GM19193 (cell line): ENCODE results near the gene ECD.

Experiments used
- POLR2A ChIP-seq: IDR thresholded peaks from 4 replicates; pipeline ENCODE4 v1.6.1; 2011; ENCODE audit not compliant: insufficient read depth, insufficient read length; ENCODE audit errors: extremely low read depth

Gene ECD

DNA sequence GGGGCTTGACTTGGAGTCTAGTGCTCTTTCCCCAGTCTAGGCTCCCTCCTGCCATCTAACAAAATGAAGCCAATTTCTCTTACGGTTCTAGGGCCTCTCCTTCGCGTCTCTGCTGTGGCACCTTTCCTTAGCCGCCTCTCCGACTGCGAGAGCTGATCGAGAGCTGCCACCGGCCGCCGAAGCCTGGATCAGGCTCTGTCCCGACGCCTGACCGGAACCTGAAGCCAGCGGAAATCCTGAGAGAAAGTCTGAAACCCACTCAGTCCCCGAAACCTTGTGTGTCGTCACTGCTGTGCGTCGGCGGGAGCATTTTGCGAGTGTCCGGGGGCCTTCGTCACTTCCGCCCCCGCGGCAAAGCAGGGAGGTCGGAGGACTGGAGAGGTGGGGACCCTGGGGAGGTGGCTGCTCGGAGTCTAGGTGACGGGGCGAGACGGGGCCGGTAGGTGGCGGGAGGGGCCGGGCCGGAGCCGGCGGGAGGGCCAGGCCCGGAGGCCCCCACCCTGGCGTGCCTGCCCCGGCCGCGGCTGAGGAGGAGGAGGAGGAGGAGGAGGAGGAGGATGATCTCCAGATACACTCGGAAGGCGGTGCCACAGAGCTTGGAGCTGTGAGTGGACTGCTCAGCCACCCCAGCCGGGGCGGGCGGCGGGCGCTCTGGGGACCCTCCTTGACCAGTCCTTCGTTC lies at the start of gene ECD, which contains the start of gene FAM149B1:
Gene ECD (minus strand): TSS at position 226 of the 682 bp plus-strand sequence. CDS start 4,071 bp downstream, outside the sequence.
Gene FAM149B1 (plus strand): TSS at position 337 of the 682 bp plus-strand sequence. CDS start 221 bp downstream, at position 558.
- TF ChIP-seq POLR2A, result peak; percentile 95

DNA sequence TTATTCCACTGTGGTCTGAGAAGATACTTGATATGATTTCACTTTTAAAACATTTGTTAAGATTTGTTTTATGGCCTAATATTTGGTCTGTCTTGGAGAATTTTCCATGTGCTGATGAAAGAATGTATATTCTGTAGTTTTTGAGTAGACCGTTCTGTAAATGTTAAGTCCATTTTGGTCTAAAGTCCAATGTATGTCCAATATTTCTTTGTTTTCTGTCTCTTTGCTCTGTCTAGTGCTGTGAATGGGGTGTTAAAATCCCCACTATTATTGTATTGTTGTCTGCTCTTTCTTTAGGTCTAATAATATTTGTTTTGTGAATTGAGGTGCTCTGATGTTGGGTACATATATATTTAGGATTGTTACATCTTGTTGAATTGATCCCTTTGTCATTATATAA lies 47.9 kb upstream of the ECD start:
- no peak for TF ChIP-seq POLR2A

DNA sequence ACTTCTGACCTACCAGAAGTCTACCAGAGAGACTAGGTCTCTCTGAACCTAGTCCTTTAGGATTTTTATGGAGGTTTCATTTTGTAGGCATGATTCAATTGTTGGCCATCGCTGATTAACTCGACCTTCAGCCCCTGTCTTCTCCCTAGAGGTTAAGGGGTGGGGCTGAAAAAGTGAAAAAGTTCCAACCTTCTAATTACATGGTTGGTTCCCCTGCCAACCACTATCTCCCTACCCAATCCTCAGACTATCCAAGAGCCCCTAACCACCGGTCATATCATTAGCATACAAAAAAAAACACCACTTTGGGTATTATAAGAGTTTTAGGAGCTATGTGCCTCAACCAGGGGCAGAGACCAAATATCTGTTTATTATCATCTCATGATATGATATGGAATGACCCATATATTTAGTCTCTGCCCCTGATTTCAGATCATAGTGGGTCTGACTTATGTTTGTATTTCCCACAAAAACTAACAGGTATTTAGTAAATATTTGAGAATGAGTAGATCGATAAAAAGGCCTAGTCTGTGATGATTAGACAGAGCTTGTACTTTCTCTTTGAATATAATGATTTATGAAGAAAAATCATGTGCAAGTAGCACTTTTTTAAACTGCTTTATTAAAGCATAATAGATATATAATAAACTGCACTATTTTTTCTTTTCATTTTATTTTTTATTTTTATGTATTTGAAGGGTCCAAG lies 43.5 kb upstream of the ECD start:
- TF ChIP-seq POLR2A, result no peak

DNA sequence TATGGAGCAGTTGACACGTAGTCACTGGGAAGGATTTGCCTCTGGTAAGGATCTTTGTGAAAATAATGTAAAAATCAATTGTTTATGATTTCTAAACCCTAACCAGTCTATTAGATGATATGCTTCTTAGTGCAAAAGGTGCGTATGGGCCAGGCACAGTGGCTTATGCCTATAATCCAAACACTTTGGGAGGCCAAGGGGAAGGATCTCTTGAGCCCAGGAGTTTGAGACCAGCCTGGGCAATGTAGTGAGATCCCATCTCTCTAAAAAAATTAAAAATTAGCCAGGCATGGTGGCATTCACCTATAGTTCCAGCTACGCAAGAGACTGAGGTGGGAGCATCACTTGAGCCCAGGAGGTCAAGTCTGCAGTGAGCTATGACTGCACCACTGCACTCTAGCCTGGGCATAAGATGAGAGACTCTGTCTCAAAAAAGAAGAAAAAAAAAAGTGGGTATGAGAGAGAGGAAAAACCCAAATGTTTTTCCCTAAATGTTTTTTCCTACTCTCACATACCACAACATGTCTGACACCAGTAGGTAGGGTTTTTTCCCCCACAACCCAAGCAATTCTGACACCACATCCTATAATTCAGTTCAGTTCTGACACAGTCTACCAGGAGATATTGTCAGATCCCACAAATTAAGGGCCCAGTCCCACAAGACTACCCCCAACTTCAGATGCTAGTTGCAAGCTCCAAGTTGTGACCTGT lies 42.7 kb upstream of the ECD start:
- TF ChIP-seq POLR2A, result no peak

DNA sequence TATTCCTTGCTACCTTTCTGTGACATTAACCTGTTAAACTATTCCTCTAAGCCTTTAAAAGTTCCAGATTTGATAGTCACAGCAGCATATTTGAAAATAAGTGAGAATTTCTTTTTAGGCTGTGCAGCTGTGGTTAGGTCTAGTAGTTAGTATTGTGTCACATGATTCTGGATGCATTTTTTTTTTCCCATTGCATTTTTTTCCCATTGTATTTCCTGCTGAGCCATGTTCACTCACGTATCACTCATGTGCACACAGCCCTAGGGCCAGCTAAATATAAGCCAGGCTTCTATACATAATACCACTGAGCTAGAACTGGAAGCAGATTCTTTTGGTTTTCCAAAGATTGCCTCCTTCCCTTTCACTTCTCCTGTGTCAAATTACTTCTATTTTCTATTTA lies 41.9 kb upstream of the ECD start:
- no peak for TF ChIP-seq POLR2A

DNA sequence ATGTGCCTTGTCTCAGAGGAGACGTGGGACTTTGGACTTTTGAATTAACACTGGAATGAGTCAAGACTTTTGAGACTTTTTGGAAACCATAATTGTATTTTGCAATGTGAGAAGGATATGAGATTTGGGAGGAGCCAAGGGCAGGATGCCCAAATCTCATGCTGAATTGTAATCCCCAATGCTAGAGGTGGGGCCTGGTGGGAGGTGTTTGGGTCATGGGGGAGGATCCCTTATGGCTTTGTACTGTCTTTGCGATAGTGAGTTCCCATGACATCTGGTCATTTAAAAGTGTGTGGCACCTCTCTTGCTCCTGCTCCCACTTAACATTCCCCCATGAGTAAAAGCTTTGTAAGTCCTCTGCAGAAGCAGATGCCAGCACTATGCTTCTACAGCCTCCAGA lies 40.1 kb upstream of the ECD start:
- TF ChIP-seq POLR2A, result no peak

DNA sequence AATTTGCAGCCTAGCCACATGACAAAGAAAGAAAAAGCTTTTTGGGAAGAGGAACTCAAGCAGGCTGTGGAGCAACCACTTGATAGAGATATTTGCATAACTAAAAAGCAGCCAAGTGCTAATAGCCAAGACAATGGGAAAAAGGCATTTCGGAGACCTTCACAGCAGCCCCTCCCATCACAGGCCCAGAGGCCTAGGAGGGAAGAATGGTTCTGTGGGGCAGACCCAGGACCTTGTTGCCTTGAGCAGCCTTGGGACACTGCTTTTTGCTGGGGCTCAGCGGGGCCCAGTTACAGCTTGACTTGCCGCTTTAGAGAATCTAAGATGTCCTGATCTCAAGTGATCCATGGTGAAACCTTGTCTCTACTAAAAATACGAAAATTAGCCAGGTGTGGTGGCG lies 38.6 kb upstream of the ECD start:
- no peak for TF ChIP-seq POLR2A

DNA sequence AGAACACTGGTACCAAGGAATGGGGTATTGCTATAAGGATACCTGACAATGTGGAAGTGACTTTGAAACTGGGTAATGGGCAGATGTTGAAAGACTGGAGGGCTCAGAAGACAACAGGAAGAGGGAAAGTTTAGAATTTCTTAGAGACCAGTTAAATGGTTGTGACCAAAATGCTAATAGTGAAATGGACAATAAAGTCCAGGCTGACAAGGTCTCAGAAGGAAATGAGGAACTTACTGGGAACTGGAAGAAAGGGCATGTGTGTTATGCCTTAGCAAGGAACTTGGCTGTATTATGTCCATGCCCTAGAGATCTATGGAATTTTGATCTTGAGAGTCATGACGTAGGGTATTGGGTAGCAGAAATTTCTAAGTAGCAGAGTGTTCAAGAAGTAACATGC lies 38.1 kb upstream of the ECD start:
- TF ChIP-seq POLR2A, result no peak

DNA sequence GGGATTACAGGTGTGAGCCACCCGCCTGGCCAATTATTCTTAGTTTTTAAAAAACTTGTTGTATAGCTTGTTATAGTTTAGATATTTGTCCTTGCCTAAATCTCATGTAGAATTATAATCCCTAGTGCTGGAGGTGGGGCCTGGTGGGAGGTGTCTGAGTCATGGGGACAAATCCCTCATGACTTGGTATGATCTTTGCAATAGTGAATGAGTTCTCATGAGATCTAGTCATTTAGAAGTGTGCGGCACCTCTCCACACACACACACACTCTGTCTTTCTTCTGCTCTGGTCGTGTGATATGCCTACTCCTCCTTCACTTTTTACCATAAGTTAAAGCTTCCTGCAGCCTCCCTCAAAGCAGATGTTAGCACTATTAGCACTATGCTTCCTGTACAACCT lies 37.3 kb upstream of the ECD start:
- no peak for TF ChIP-seq POLR2A

DNA sequence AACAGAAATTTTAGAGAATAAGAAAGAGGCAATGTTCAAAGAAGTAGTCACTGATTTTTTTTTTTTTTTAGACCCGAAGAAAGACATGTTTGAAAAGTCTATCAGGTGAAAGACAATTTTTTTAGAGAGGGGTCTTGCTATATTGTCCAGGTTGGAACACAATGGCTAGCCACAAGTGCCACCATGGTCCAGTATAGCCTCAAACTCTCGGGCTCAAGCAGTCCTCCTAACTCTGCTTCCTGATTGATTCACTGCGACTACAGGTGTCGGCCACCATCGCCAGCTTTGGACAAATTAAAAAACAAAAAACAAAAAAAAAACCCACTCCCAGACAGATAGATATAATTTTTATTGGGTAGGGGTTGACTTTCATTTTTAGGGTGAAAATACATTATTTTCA lies 22.4 kb upstream of the ECD start:
- no peak for TF ChIP-seq POLR2A

DNA sequence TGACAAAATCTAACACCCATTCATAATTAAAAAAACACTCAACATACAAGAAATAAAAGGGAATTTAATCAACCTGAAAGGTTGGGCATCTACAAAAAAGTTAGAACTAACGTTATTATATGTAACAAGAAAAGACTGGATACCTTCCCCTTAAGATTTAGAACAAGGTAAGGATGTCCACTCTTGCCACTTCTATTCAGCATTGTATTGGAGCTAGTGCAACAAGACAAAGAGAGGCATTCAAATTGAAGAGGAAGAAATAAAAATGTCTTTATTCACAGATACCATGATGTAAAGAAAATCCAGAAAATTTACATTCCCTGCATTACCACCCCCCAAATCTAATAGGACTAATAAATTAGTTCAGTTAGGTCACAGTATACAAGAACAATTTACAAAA lies 18.5 kb upstream of the ECD start:
- TF ChIP-seq POLR2A, result no peak

DNA sequence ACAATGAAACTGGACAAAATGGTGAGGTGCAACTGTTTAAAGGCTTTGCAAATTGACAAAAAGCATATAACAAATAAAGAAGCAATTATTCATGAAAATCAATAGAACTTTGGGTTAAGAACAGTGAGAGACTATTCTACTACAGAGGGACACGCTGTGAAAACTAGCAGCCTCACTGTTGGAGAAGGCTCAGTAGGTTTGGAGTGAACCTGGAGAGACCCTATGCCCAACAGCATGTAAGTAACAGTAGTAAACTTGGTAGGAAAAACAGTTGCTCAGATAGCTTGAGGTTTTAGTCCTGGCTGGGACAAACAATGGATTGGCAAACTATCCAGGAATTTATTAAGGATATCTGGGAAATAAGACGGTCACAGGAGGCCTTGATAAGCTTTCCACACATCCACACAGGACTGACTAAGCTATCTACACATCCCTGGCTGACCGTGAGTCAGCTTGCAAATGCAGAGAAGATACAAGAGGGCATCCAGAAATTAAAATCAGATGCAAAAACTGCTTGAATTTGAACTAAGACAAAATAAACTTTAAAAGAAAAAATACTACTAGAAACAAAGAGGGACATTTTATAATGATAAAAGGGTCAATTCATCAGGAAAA lies 16.0 kb upstream of the ECD start:
- no peak for TF ChIP-seq POLR2A

DNA sequence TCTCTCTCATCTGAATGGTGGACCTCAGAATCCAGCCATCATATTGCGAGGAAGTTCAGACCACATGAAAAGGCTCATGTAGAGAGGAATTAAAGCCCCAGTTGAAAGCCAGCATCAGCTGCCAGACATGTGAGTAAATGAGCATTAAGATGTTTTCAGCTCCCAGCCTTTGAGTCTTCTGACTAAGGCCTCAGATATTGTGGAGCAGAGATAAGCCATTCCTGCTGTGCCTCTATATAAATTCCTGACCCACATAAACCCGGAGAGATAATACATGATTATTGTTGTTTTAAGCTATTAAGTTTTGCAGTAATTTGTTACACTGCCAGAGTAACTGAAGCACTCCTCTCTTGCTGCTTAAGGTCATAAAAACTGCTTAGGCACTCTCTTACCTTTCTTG lies 14.8 kb upstream of the ECD start:
- no peak for TF ChIP-seq POLR2A

DNA sequence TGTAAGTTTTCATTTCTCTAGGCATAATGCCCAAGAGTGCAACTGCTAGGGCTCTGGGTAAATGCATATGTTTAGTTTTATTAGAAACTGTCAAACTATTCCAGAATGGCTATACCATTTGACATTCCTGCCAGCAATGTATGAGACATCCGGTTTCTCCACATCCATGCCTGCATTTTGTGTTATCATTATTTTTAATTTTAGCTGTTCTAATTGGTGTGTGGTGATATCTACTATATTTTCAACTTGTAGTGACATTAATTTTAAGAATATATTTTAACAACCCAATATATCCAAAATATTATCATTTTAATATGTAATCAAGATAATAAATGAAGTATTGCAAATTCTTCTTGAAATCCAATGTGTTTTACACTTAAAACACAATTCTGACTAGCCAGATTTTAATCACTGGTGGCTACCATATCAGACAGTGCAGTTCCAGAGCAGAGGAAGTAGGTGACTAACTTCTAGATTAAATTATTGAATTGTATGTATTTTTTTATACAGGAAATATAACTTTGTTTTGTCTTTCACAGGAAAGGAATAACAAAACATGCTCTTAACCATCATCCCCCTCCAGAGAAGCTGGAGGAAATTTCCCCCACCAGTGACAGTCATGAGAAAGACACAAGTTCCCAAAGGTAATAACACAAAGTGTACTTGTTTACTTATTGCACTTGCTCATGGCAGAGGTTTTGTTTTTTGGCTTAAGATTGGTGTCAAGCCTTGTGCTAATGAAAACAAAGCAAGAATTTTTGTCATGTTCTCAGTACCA lies 6.5 kb upstream of the ECD start:
- no peak for TF ChIP-seq POLR2A
